HCT116 (cell line): Measurements from ENCODE around the gene CYP4F3.

Source experiments
- ATF3 ChIP-seq: IDR thresholded peaks from 2 replicates; pipeline ENCODE4 v1.6.1; 2012
- ELF1 ChIP-seq: IDR thresholded peaks from 2 replicates; pipeline ENCODE4 v1.6.1; 2012; ENCODE audit warnings: low read depth, borderline replicate concordance
- FOSL1 ChIP-seq: IDR thresholded peaks from 2 replicates; pipeline ENCODE4 v1.6.1; 2012; ENCODE audit warnings: low read depth
- MAX ChIP-seq: IDR thresholded peaks from 2 replicates; pipeline ENCODE4 v1.6.1; 2012
- POLR2A ChIP-seq: IDR thresholded peaks from 2 replicates; pipeline ENCODE4 v1.7.0; 2011; ENCODE audit warnings: borderline replicate concordance; ENCODE audit not compliant: insufficient read depth, insufficient read length; ENCODE audit errors: extremely low read depth
- POLR2AphosphoS5 ChIP-seq: IDR thresholded peaks from 2 replicates; pipeline ENCODE4 v1.6.1; 2011; ENCODE audit warnings: mild to moderate bottlenecking, low read depth, low read length, moderate library complexity
- RAD21 ChIP-seq: IDR thresholded peaks from 2 replicates; pipeline ENCODE4 v1.6.1; 2012; ENCODE audit warnings: low read depth, mild to moderate bottlenecking
- SIN3A ChIP-seq: IDR thresholded peaks from 2 replicates; pipeline ENCODE4 v1.6.1; 2012; ENCODE audit warnings: low read depth
- SRF ChIP-seq: IDR thresholded peaks from 2 replicates; pipeline ENCODE4 v1.6.1; 2012; ENCODE audit warnings: low read depth
- ZBTB33 ChIP-seq: IDR thresholded peaks from 2 replicates; pipeline ENCODE4 v1.6.1; 2011; ENCODE audit warnings: mild to moderate bottlenecking, low read length, moderate library complexity; ENCODE audit not compliant: insufficient replicate concordance; ENCODE audit errors: extremely low read depth
- TF ChIP-seq, protein P1 (sequence below), 3 experiments: fragments of 200-600 bp in 1 of 3; sonication (generic) in 1 of 3; IDR thresholded peaks in 2 of 3; conservative IDR thresholded peaks in 1 of 3; 2 replicates each; pipeline ENCODE4 v1.5.1; 2012 to 2017; ENCODE audit warnings: low read depth in 2 of 3, low read length in 2 of 3, antibody characterized with exemption in 1 of 3, borderline replicate concordance in 1 of 3, control low read depth in 1 of 3, mild to moderate bottlenecking in 1 of 3, mixed read lengths in 1 of 3, mixed run types in 1 of 3, moderate library complexity in 1 of 3; ENCODE audit not compliant: insufficient read depth in 1 of 3
- TF ChIP-seq, protein P2 (sequence below): IDR thresholded peaks from 2 replicates; pipeline ENCODE4 v1.6.1; 2012; ENCODE audit warnings: low read depth

- TF ChIP-seq POLR2A: no peak
- no peak for TF ChIP-seq POLR2AphosphoS5
- TF ChIP-seq, protein P1, sequence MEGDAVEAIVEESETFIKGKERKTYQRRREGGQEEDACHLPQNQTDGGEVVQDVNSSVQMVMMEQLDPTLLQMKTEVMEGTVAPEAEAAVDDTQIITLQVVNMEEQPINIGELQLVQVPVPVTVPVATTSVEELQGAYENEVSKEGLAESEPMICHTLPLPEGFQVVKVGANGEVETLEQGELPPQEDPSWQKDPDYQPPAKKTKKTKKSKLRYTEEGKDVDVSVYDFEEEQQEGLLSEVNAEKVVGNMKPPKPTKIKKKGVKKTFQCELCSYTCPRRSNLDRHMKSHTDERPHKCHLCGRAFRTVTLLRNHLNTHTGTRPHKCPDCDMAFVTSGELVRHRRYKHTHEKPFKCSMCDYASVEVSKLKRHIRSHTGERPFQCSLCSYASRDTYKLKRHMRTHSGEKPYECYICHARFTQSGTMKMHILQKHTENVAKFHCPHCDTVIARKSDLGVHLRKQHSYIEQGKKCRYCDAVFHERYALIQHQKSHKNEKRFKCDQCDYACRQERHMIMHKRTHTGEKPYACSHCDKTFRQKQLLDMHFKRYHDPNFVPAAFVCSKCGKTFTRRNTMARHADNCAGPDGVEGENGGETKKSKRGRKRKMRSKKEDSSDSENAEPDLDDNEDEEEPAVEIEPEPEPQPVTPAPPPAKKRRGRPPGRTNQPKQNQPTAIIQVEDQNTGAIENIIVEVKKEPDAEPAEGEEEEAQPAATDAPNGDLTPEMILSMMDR (IDR thresholded peaks at IDR 0.05 in 2 of 3, conservative IDR thresholded peaks at IDR 0.05 in 1 of 3; ENCODE audit: borderline replicate concordance in 1 of 3, insufficient read depth in 1 of 3, low read depth in 2 of 3, low read length in 2 of 3): no peak
- no peak for TF ChIP-seq FOSL1
- TF ChIP-seq ATF3: no peak
- no peak for TF ChIP-seq SRF
- TF ChIP-seq MAX: no peak
- TF ChIP-seq RAD21: no peak
- TF ChIP-seq ZBTB33: no peak
- TF ChIP-seq, protein P2, sequence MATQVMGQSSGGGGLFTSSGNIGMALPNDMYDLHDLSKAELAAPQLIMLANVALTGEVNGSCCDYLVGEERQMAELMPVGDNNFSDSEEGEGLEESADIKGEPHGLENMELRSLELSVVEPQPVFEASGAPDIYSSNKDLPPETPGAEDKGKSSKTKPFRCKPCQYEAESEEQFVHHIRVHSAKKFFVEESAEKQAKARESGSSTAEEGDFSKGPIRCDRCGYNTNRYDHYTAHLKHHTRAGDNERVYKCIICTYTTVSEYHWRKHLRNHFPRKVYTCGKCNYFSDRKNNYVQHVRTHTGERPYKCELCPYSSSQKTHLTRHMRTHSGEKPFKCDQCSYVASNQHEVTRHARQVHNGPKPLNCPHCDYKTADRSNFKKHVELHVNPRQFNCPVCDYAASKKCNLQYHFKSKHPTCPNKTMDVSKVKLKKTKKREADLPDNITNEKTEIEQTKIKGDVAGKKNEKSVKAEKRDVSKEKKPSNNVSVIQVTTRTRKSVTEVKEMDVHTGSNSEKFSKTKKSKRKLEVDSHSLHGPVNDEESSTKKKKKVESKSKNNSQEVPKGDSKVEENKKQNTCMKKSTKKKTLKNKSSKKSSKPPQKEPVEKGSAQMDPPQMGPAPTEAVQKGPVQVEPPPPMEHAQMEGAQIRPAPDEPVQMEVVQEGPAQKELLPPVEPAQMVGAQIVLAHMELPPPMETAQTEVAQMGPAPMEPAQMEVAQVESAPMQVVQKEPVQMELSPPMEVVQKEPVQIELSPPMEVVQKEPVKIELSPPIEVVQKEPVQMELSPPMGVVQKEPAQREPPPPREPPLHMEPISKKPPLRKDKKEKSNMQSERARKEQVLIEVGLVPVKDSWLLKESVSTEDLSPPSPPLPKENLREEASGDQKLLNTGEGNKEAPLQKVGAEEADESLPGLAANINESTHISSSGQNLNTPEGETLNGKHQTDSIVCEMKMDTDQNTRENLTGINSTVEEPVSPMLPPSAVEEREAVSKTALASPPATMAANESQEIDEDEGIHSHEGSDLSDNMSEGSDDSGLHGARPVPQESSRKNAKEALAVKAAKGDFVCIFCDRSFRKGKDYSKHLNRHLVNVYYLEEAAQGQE: no peak
- TF ChIP-seq ELF1: no peak
- no peak for TF ChIP-seq SIN3A
Observed at GRCh38 chr19:15628236-15629002, 12.3 kb upstream of the CYP4F3 start.
